CD4-positive, alpha-beta T cell treated with Interleukin-1 beta for 1 hour (primary cell): ENCODE data around the gene LDLRAP1.
"Not testable (repeated sequence)": the region's sequence is repeated elsewhere in the genome, so short reads cannot be mapped to it uniquely, and the experiment has no call there.

Source experiments
- DNase-seq, 2 donors: peaks; one replicate each; pipeline ENCODE4 v3.0.0-alpha.2; 2020 to 2022

Gene LDLRAP1

DNA sequence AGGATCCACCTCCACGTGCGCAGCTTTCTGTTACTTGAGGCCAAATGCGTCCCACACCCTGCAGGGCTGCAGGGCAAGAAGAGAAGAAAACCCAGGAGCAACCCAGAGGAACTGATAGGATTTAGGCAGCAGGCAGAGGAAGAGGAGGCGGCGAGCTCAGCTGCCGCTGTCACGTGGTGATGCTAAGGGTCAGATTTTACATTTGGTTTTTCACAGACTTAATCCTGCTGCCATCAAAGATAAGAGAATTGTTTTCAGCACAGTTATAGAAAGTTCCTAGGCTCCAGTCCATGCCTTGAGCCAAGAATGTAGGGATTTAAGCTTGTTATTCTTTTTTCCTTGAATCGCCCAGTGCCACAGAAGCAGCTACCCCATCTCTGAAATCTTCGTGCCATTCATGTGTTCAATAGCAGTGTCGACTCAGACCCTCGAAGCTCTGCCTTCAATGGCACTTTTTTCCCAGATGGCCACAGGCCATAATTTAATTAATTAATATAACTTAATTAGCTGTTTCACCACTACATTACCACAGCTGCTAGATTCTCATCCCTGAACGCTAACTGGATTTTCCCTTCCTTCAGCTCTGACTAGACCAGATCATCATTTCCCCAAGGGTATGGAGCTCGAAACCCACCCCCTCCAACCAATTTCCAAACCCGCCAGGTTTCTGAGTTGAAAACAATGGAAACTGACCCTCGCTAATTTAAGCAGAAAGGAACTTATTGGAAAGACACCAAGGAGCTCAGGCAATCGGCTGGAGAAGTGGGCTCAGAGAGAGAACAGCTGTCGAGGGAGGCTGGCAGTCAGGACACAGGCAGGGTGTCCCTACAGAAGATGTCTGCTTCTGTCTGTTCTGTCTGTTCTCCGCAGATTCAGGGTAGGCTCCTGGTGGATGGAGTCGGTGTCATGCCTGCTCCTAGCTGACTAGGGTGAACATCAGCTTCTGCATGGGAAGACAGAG lies 36.2 kb downstream of the LDLRAP1 start:
- DNase-seq: no peak

GRCh38 chr1:25580927-25581326 lies 37.5 kb downstream of the LDLRAP1 start:
- DNase-seq: no peak

- no peak for DNase-seq
These were observed 38.4 kb downstream of the LDLRAP1 start for GRCh38 chr1:25581764-25582163.

GRCh38 chr1:25583519-25584370 lies 40.3 kb downstream of the LDLRAP1 start:
- no peak for DNase-seq

DNA sequence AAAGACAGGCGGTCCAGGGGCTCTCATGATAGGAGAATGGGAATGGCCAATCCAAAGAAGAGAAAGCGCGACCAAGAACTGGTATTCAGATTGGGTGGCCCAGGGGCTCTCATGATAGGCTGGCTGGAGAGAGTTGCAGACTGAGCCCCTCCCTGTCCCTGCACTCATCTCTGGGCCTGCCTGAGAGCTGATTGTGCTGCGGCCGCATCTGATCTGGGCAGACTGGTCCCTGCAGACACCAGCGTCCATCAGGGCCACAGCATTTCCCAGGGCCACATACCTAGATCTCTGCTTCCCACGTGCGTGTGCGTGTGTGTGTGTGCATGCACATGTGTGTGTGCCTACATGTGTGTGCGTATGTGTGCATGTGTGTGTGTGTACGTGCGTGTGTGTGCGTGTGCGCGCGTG lies 42.8 kb downstream of the LDLRAP1 start:
- DNase-seq: no peak

- DNase-seq: no peak
These were observed 43.9 kb downstream of the LDLRAP1 start for GRCh38 chr1:25587290-25587689.

DNA sequence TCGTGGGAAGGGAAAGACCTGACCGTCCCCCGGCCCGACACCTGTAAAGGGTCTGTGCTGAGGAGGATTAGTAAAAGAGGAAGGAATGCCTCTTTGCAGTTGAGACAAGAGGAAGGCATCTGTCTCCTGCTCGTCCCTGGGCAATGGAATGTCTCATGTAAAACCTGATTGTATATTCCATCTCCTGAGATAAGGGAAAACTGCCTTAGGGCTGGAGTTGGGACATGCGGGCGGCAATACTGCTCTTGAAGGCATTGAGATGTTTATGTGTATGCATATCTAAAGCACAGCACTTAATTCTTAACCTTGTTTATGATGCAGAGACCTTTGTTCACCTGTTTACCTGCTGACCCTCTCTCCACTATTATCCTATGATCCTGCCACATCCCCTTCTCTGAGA lies 44.8 kb downstream of the LDLRAP1 start:
- DNase-seq: not testable (repeated sequence)

DNA sequence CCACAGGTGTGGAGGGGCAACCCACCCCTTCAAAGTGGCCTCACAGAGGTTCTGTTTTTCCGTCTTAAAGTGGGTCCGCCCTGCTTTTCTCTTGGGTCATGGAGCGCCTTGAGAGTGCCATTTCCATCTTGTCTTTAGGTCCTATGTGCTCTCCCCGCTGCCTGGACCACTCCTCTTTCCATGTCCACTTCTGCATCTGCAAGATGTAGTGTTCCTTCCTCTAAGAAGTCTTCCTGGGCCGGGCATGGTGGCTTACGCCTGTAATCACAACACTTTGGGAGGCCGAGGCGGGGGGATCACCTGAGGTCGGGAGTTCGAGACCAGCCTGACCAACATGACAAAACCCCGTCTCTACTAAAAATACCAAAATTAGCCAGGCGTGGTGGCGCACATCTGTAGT lies 45.4 kb downstream of the LDLRAP1 start:
- not testable (repeated sequence) for DNase-seq

DNA sequence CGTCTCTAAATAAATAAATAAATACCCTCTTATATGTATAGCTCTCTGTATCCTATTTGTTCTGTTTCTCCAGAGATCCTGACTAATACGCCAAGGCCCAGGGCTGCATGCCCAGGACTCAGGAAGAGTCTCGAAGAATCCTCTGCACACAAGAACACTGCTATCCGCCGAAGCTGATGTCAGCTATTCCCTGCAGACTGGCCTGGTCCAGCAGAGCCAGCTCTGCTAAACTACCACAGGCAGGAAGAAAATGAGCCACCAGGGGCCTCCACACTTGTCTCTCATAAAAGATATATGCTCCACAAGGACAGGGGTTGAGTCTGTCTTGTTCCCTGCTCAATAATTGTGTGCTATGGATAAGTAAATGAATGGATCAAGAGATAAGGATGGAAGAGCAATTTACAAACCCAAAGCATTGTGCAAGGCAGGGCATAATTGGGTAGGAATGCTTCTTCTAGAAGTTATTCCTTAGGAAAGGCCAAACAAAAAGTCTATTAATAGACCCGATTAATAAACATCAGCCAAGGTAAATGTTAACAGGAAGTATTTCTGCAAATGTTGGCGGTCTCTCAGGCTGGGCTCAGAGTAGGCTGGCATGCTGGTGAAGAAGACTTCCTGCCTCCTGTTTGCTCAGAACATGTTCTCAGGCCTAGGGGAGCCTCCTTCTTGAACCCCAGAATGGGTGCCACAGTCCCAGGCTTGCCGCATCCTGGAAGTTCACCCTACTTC lies 46.9 kb downstream of the LDLRAP1 start:
- DNase-seq: no peak

GRCh38 chr1:25593861-25594260 lies 50.5 kb downstream of the LDLRAP1 start:
- no peak for DNase-seq

- no peak for DNase-seq
These were observed 51.6 kb downstream of the LDLRAP1 start for GRCh38 chr1:25594971-25595370.

GRCh38 chr1:25596641-25597040 lies 53.2 kb downstream of the LDLRAP1 start:
- DNase-seq: not testable (repeated sequence)

GRCh38 chr1:25598879-25599278 lies 55.5 kb downstream of the LDLRAP1 start:
- DNase-seq: no peak

DNA sequence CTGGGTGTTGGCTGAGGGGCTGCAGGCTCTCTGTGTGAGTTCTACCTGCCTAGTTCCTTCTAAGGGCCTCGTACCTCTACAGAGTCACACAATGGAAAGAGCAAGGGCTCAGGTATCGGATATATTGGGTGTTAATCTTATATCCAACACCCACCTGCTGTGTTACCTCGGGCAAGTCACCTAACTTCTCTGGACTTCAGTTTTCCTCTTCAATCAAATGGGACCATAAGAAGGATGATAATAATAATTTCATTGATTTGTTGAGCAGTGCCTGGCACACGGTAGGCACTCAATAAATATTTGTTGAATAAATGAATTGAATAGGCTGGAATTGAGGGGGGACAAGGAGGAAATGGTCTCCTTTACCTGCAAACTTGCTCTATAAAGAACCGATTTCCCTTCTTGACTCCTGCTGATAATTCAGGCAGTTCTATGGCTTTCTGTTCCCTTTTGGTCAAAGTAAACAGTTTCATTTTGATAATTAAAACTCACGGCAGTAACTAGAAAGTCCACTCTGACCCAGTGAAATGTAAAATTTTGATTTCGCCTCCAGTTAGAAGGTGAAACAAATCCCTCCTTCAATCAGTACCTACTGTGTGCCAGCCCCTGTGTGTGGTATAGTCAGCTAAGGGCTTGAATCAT lies 56.7 kb downstream of the LDLRAP1 start:
- no peak for DNase-seq

DNA sequence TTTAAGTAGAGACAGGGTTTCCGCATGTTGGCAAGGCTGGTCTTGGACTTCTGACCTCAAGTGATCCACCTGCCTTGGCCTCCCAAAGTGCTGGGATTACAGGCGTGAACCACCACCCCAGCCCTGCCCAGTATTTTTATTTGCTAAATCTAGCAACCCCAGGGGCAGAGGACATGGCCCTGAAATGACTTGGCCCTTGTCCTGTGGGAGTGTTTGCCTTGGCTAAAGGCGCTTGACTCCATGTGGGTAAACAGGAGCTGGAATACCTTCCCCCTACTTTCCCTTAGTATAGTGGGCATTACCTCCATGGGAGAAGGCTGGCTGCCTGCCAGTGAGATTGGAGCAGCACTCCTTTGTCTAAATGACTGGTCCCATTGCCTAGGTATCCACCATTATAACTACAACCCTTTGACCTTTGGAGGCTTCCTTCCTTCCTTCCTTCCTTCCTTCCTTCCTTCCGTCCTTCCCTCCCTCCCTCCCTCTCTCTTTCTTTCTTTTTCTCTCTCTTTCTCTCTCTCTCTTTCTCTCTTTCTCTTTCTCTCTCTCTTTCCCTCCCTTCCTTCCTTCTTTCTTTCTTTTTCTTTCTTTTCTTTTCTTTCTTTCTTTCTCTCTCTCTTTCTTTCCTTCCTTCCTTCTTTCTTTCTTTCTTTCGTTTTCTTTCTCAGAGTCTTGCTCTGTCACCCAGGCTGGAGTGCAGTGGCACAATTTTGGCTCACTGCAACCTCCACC lies 57.7 kb downstream of the LDLRAP1 start:
- not testable (repeated sequence) for DNase-seq

DNA sequence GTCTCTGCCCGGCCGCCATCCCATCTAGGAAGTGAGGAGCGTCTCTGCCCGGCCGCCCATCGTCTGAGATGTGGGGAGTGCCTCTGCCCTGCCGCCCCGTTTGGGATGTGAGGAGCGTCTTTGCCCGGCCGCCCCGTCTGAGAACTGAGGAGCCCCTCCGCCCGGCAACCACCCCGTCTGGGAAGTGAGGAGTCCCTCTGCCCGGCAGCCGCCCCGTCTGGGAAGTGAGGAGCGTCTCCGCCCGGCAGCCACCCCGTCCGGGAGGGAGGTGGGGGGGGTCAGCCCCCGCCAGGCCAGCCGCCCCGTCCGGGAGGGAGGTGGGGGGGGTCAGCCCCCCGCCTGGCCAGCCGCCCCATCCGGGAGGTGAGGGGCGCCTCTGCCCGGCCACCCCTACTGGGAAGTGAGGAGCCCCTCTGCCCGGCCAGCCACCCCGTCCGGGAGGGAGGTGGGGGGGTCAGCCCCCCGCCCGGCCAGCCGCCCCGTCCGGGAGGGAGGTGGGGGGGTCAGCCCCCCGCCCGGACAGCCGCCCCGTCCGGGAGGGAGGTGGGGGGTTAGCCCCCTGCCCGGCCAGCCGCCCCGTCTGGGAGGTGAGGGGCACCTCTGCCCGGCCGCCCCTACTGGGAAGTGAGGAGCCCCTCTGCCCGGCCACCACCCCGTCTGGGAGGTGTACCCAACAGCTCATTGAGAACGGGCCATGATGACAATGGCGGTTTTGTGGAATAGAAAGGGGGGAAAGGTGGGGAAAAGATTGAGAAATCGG lies 60.6 kb downstream of the LDLRAP1 start:
- not testable (repeated sequence) for DNase-seq

DNA sequence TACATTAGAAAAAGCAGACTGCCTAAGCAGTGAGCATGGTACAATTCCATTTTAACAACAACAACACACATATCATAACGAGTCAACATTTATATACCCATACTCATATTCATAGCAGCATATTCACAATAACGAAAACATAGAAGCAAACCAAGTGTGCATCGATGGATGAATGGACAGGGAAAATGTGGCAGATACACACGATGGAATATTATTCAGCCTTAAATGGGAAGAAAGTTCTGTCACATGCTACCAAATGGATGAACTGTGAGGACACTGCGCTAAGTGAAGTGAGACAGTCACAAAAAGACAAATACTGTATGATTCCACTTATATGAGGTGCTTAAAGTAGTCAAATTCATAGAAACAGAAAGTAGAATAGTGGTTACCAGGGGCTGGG lies 63.7 kb downstream of the LDLRAP1 start:
- no peak for DNase-seq

GRCh38 chr1:25608488-25609178 lies 65.2 kb downstream of the LDLRAP1 start:
- DNase-seq: peak; percentile 85 to 89

DNA sequence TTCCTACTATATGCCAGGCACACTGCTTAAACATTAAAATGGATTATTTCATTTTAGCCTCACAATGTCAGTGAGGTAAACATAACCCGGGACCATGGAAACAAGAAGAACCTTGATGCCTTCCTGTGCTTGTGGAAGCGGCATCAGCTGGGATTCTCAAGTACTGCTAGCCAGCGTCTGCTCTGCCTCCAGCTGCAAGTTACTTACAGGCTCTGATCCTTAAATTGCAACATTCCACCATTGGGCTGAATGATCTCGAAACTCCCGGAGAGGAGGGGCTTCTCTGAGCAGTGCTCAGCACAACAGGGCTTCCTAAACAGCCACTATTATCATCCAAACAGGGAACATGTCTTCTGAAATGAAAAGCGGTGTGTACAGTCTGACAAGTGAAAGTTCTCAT lies 66.5 kb downstream of the LDLRAP1 start:
- no peak for DNase-seq
